Hypothalamus (tissue), 51 donors: Measurements from ENCODE around the gene AGBL4.
"Not testable (repeated sequence)": the region's sequence is repeated elsewhere in the genome, so short reads cannot be mapped to it uniquely, and the experiment has no call there.

Experiments used
- DNase-seq, 51 donors: peaks; one replicate each; lab custom pipeline; 2025; lab: John Stamatoyannopoulos, UW

The AGBL4 gene

GRCh38 chr1:49448200-49448599 is 575.6 kb downstream of the AGBL4 start:
- DNase-seq: no peak

GRCh38 chr1:49436865-49437264 is 586.9 kb downstream of the AGBL4 start:
- no peak for DNase-seq

- no peak for DNase-seq
Measured at GRCh38 chr1:49435291-49435690, 588.5 kb downstream of the AGBL4 start.

- no peak for DNase-seq
Measured at GRCh38 chr1:49424782-49425181, 599.0 kb downstream of the AGBL4 start.

GRCh38 chr1:49416758-49417157 is 607.0 kb downstream of the AGBL4 start:
- no peak for DNase-seq

- no peak for DNase-seq
Measured at GRCh38 chr1:49408346-49408745, 615.4 kb downstream of the AGBL4 start.

- DNase-seq: no peak
Measured at GRCh38 chr1:49397086-49397485, 626.7 kb downstream of the AGBL4 start.

GRCh38 chr1:49394200-49394599 is 629.6 kb downstream of the AGBL4 start:
- no peak for DNase-seq

GRCh38 chr1:49389699-49390098 is 634.1 kb downstream of the AGBL4 start:
- no peak for DNase-seq

- DNase-seq: no peak
Measured at GRCh38 chr1:49364676-49365075, 659.1 kb downstream of the AGBL4 start.

GRCh38 chr1:49363628-49364027 is 660.1 kb downstream of the AGBL4 start:
- no peak for DNase-seq

GRCh38 chr1:49358036-49358435 is 665.7 kb downstream of the AGBL4 start:
- DNase-seq: no peak

- no peak for DNase-seq
Measured at GRCh38 chr1:49356594-49356993, 667.2 kb downstream of the AGBL4 start.

- no peak for DNase-seq
Measured at GRCh38 chr1:49351768-49352167, 672.0 kb downstream of the AGBL4 start.

GRCh38 chr1:49346767-49347349 is 676.9 kb downstream of the AGBL4 start:
- no peak for DNase-seq

- DNase-seq: no peak
Measured at GRCh38 chr1:49340576-49340975, 683.2 kb downstream of the AGBL4 start.

- DNase-seq: no peak
Measured at GRCh38 chr1:49339043-49339442, 684.7 kb downstream of the AGBL4 start.

GRCh38 chr1:49337251-49337650 is 686.5 kb downstream of the AGBL4 start:
- DNase-seq: no peak

GRCh38 chr1:49333906-49334305 is 689.8 kb downstream of the AGBL4 start:
- no peak for DNase-seq

- DNase-seq: peak in 1 of 51 donors; percentile 2
Measured at GRCh38 chr1:49331066-49331852, 692.5 kb downstream of the AGBL4 start.

- DNase-seq: peak in 10 of 51 donors; percentile 0 to 17 (median 6)
Measured at GRCh38 chr1:49323925-49324540, 699.7 kb downstream of the AGBL4 start.

GRCh38 chr1:49320493-49320892 is 703.3 kb downstream of the AGBL4 start:
- not testable (repeated sequence) for DNase-seq
